Neural progenitor cell (in vitro differentiated cells): ENCODE measurements around the gene TBX21. TPM values are rescaled to one million over a fixed set of nuclear protein-coding genes. Genes with fewer than 3 reads are reported as not detected.

Source experiments
- DNase-seq: peaks from one replicate; pipeline ENCODE4 v3.0.0-alpha.2; 2016; ENCODE audit warnings: low spot score
- H2AFZ ChIP-seq: fragments of 200-600 bp; sonication (generic); replicated peaks from 2 replicates; pipeline ENCODE4 v1.6.1; 2016; ENCODE audit warnings: antibody characterized with exemption
- H3F3A ChIP-seq: fragments of 200-600 bp; sonication (generic); 2 replicates; pipeline ENCODE4 v1.6.1; 2016; ENCODE audit warnings: antibody characterized with exemption, low read depth
- H3K27ac ChIP-seq: fragments of 200-600 bp; sonication (generic); 2 replicates; pipeline ENCODE4 v1.5.1; 2016; ENCODE audit warnings: mild to moderate bottlenecking
- H3K27me3 ChIP-seq: fragments of 200-600 bp; sonication (generic); 2 replicates; pipeline ENCODE4 v1.6.1; 2016; ENCODE audit warnings: mild to moderate bottlenecking, moderate library complexity
- H3K36me3 ChIP-seq: fragments of 200-600 bp; sonication (generic); 2 replicates; pipeline ENCODE4 v1.5.1; 2016
- H3K4me1 ChIP-seq: fragments of 200-600 bp; sonication (generic); 2 replicates; pipeline ENCODE4 v1.6.1; 2016; ENCODE audit warnings: mixed run types
- H3K4me2 ChIP-seq: fragments of 200-600 bp; sonication (generic); 2 replicates; pipeline ENCODE4 v1.6.1; 2016
- H3K4me3 ChIP-seq: fragments of 200-600 bp; sonication (generic); 2 replicates; pipeline ENCODE4 v1.5.1; 2016
- H3K79me2 ChIP-seq: fragments of 200-600 bp; sonication (generic); 2 replicates; pipeline ENCODE4 v1.6.1; 2016; ENCODE audit warnings: low read depth
- H3K9ac ChIP-seq: fragments of 200-600 bp; sonication (generic); 2 replicates; pipeline ENCODE4 v1.6.1; 2016
- H3K9me3 ChIP-seq: fragments of 200-600 bp; sonication (generic); 2 replicates; pipeline ENCODE4 v1.5.1; 2016; ENCODE audit warnings: low read depth
- H4K20me1 ChIP-seq: fragments of 200-600 bp; sonication (generic); 2 replicates; pipeline ENCODE4 v1.6.1; 2016; ENCODE audit warnings: low read depth
- H3K27ac Mint-ChIP-seq: 3 replicates; pipeline ENCODE4 v1.8.0; 2021; ENCODE audit warnings: mixed read lengths
- H3K27me3 Mint-ChIP-seq: 2 replicates; pipeline ENCODE4 v1.8.0; 2022; ENCODE audit warnings: low read depth, mild to moderate bottlenecking, inconsistent platforms, moderate library complexity, mixed read lengths; ENCODE audit not compliant: insufficient read depth
- H3K36me3 Mint-ChIP-seq: 3 replicates; pipeline ENCODE4 v1.8.0; 2021; ENCODE audit warnings: mixed read lengths
- H3K4me1 Mint-ChIP-seq: 3 replicates; pipeline ENCODE4 v1.8.0; 2021; ENCODE audit warnings: mixed read lengths
- H3K4me3 Mint-ChIP-seq: 3 replicates; pipeline ENCODE4 v1.8.0; 2021; ENCODE audit warnings: mild to moderate bottlenecking, moderate library complexity, mixed read lengths
- H3K9me3 Mint-ChIP-seq: 3 replicates; pipeline ENCODE4 v1.8.0; 2020; ENCODE audit warnings: mixed read lengths
- CTCF ChIP-seq: fragments of 200-600 bp; sonication (generic); IDR thresholded peaks from 2 replicates; pipeline ENCODE4 v1.5.1; 2017; ENCODE audit warnings: antibody characterized with exemption, mild to moderate bottlenecking
- EZH2 ChIP-seq: fragments of 200-600 bp; sonication (generic); IDR thresholded peaks from 2 replicates; pipeline ENCODE4 v1.6.1; 2017; ENCODE audit warnings: antibody characterized with exemption, mild to moderate bottlenecking, moderate library complexity
- EZH2phosphoT487 ChIP-seq: fragments of 200-600 bp; sonication (generic); IDR thresholded peaks from 2 replicates; pipeline ENCODE4 v1.6.1; 2017; ENCODE audit warnings: antibody characterized with exemption
- total RNA-seq: library from RNA; depleted of rRNA; stranded (reverse); fragments of >200 nt; gene quantifications from 2 replicates; pipeline ENCODE4 v1.2.3, GENCODE V29; 2015; ENCODE audit warnings: low replicate concordance

The TBX21 gene
- total RNA-seq, 1 donor from 2014 or later = not detected

- Histone ChIP-seq H3K4me1 (peaks cover 15% of the 10 kb centered on the region), H3K4me2 (no peak overlapping the region), H3K4me3 (no peak overlapping the region), H3K79me2 (no peaks in the 10 kb centered on the region), H2AFZ (no peak overlapping the region), H4K20me1 (peaks cover 45% of the 10 kb centered on the region), H3K27ac (no peak overlapping the region), H3K9me3 (no peaks in the 10 kb centered on the region), H3K36me3 (peaks cover 11% of the 10 kb centered on the region), H3F3A (peaks cover 73% of the 10 kb centered on the region), H3K27me3 (no peaks in the 10 kb centered on the region), H3K9ac (no peak overlapping the region)
- peaks cover 2% of the 10 kb centered on the region for H3K27me3 Mint-ChIP-seq
- H3K4me1 Mint-ChIP-seq = peaks cover 11% of the 10 kb centered on the region
- H3K27ac Mint-ChIP-seq = no peak overlapping the region
- no peak for DNase-seq
- H3K36me3 Mint-ChIP-seq = peaks cover 30% of the 10 kb centered on the region
- no peak overlapping the region for H3K4me3 Mint-ChIP-seq
- TF ChIP-seq EZH2 = no peak
- H3K9me3 Mint-ChIP-seq = no peaks in the 10 kb centered on the region
Observed at GRCh38 chr17:47685556-47686275, 47.3 kb upstream of the TBX21 start.

- Histone ChIP-seq H3K9me3 (no peaks in the 10 kb centered on the region), H3K27ac (peak overlapping the region; percentile 65), H3F3A (peaks cover 69% of the 10 kb centered on the region), H3K4me3 (no peak overlapping the region), H3K9ac (no peak overlapping the region), H4K20me1 (peaks cover 39% of the 10 kb centered on the region), H3K36me3 (peaks cover 8% of the 10 kb centered on the region), H2AFZ (no peak overlapping the region), H3K4me1 (peaks cover 15% of the 10 kb centered on the region), H3K4me2 (no peak overlapping the region), H3K27me3 (no peaks in the 10 kb centered on the region), H3K79me2 (no peaks in the 10 kb centered on the region)
- Mint-ChIP-seq H3K27ac (no peak overlapping the region), H3K27me3 (peaks cover 2% of the 10 kb centered on the region), H3K4me1 (peaks cover 12% of the 10 kb centered on the region), H3K4me3 (no peak overlapping the region), H3K36me3 (peaks cover 28% of the 10 kb centered on the region), H3K9me3 (no peaks in the 10 kb centered on the region)
- TF ChIP-seq EZH2phosphoT487 (no peak), EZH2 (no peak), CTCF (no peak)
- no peak for DNase-seq
Observed at GRCh38 chr17:47686276-47686635, 46.8 kb upstream of the TBX21 start.

GRCh38 chr17:47686664-47687327, 46.2 kb upstream of the TBX21 start:
- DNase-seq = no peak

More at GRCh38 chr17:47686664-47687327, 46.2 kb upstream of the TBX21 start:
- Histone ChIP-seq H3K4me3 (no peak overlapping the region), H3K36me3 (peaks cover 6% of the 10 kb centered on the region), H3K9me3 (no peaks in the 10 kb centered on the region), H3K4me2 (no peak overlapping the region), H2AFZ (no peak overlapping the region), H3K4me1 (peaks cover 15% of the 10 kb centered on the region), H3K27me3 (no peaks in the 10 kb centered on the region), H3K79me2 (no peaks in the 10 kb centered on the region), H3F3A (peaks cover 63% of the 10 kb centered on the region), H3K9ac (no peak overlapping the region), H4K20me1 (peaks cover 37% of the 10 kb centered on the region), H3K27ac (peak overlapping the region; percentile 65)
- peaks cover 28% of the 10 kb centered on the region for H3K36me3 Mint-ChIP-seq
- no peak overlapping the region for H3K27ac Mint-ChIP-seq
- H3K4me1 Mint-ChIP-seq = peaks cover 17% of the 10 kb centered on the region
- H3K4me3 Mint-ChIP-seq = no peak overlapping the region
- TF ChIP-seq CTCF (no peak), EZH2phosphoT487 (no peak), EZH2 (no peak)
- H3K27me3 Mint-ChIP-seq = peaks cover 2% of the 10 kb centered on the region
- H3K9me3 Mint-ChIP-seq = no peaks in the 10 kb centered on the region
